Thyroid gland (tissue), 4 donors: ENCODE data around the gene COL17A1.

Experiments
- POLR2A ChIP-seq, 2 donors: fragments of 450-650 bp; IDR thresholded peaks; one replicate each; pipeline ENCODE4 v1.6.1; 2017; ENCODE audit warnings: antibody characterized with exemption in 2 of 2, mild to moderate bottlenecking in 2 of 2, moderate library complexity in 1 of 2
- TF ChIP-seq, protein P1 (sequence below), 6 experiments: fragments of 200-600 bp in 3 of 6; fragments of 450-650 bp in 3 of 6; sonication (generic) in 3 of 6; IDR thresholded peaks; one replicate each; pipeline ENCODE4 v1.5.1; 2016 to 2019; ENCODE audit warnings: antibody characterized with exemption in 6 of 6, mild to moderate bottlenecking in 2 of 6, inconsistent platforms in 1 of 6, moderate library complexity in 1 of 6

DNA sequence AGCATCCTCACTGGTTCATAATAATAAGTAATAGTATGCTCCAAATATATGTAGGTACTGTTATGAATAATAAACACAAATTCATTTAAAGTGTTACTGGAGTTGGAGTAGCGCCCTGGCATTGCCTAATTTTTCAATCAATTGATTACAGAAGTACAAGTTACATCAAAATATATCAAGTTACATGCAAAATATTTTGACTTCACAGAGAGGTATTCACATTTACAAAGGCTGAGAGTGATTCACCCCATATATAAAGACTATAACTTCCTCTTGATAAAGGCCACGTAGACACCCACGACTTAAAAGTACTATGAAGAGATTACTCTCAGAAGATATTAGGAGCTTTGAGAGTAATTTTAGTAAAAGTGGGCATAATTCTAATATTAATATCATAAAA lies 13.6 kb upstream of the COL17A1 start:
- no peak for TF ChIP-seq POLR2A (IDR thresholded peaks at IDR 0.05)
- TF ChIP-seq, protein P1, sequence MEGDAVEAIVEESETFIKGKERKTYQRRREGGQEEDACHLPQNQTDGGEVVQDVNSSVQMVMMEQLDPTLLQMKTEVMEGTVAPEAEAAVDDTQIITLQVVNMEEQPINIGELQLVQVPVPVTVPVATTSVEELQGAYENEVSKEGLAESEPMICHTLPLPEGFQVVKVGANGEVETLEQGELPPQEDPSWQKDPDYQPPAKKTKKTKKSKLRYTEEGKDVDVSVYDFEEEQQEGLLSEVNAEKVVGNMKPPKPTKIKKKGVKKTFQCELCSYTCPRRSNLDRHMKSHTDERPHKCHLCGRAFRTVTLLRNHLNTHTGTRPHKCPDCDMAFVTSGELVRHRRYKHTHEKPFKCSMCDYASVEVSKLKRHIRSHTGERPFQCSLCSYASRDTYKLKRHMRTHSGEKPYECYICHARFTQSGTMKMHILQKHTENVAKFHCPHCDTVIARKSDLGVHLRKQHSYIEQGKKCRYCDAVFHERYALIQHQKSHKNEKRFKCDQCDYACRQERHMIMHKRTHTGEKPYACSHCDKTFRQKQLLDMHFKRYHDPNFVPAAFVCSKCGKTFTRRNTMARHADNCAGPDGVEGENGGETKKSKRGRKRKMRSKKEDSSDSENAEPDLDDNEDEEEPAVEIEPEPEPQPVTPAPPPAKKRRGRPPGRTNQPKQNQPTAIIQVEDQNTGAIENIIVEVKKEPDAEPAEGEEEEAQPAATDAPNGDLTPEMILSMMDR (IDR thresholded peaks at IDR 0.05), result no peak
